ENCODE measurements around the gene MYOF.

MYOF gene

GRCh38 chr10:93408783-93409182 lies 73.4 kb downstream of the MYOF start:
- DNase-seq (ENCODE audit: low spot score in 2 of 2) (no peak), ATAC-seq (no peak)
- H3K9me3 Mint-ChIP-seq, result no peaks in the 10 kb centered on the region
- peaks cover 33% of the 10 kb centered on the region for H3K4me1 Mint-ChIP-seq
- H3K27ac Mint-ChIP-seq, result no peak overlapping the region
- H3K36me3 Mint-ChIP-seq, result no peaks in the 10 kb centered on the region
- H3K4me3 Mint-ChIP-seq, result no peak overlapping the region

- no peak for ATAC-seq
- DNase-seq (ENCODE audit: low spot score in 2 of 2), result no peak
- H3K27ac Mint-ChIP-seq, result no peak overlapping the region
- no peaks in the 10 kb centered on the region for H3K9me3 Mint-ChIP-seq
- peaks cover 10% of the 10 kb centered on the region for H3K4me1 Mint-ChIP-seq
- H3K36me3 Mint-ChIP-seq, result no peaks in the 10 kb centered on the region
- no peak overlapping the region for H3K4me3 Mint-ChIP-seq
Observed at GRCh38 chr10:93406364-93407145, 75.6 kb downstream of the MYOF start.

DNA sequence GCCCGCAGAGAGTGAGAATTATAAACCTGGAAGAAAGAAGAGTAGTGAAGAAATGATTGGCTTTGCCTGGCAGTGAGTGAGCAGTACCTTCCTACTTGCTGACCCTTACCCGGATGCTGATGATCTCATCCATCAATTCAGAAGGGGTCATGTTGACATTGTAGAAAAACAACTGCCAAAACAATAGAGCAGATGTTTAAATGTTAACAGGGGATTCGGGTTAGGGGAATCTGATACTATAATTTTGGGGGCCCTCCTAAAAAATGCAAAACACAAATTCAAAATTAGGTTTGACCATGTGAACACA lies 78.1 kb downstream of the MYOF start:
- no peaks in the 10 kb centered on the region for H3K9me3 Mint-ChIP-seq
- DNase-seq (ENCODE audit: low spot score in 2 of 2), result no peak
- H3K4me3 Mint-ChIP-seq, result no peak overlapping the region
- peaks cover under 1% of the 10 kb centered on the region for H3K4me1 Mint-ChIP-seq
- H3K36me3 Mint-ChIP-seq, result no peaks in the 10 kb centered on the region
- no peak overlapping the region for H3K27ac Mint-ChIP-seq
- no peak for ATAC-seq

DNA sequence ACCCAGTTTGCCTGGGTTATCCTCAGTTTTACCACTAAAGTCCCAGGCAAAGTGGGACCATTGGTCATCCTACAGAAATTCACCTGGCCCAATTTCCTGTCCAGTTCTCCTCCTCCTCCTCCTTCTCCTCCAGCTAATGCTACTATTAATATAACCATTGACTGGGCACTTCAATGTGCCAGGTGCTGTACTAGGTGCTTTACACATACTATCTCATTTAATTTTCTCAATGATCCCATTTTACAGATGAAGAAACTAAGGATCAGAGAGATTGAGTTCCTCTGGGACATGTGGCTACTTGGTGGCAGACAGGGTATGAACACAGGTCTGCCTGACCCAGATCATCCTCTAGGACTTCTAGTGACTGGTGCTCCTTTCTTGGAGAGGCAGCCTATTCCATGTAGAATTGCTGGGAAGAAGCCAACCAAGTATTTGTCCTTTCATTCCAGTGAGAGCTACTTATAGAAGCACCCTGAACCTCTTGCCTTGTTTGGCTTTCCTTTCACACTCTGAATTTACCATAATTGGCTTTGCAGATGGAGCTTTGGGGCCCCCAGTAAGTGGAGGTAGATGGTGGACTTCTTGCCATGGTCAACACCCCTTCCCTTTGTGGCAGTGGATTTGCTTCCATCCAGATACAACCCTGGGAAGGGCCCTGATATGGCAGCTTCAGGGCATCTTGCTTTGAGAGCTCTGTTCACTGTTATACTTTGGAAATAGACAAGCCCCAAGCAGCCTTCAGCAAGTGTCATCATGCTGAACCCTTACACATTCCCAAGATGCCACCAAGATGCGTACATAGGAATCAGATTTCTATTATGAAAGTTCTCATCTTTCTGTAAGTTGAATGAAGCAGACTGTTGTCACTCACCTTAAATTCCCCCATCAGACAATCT lies 78.7 kb downstream of the MYOF start:
- peaks cover 6% of the 10 kb centered on the region for H3K4me1 Mint-ChIP-seq
- no peak overlapping the region for H3K4me3 Mint-ChIP-seq
- peak overlapping the region; percentile 48 for H3K27ac Mint-ChIP-seq
- no peaks in the 10 kb centered on the region for H3K36me3 Mint-ChIP-seq
- H3K9me3 Mint-ChIP-seq, result no peaks in the 10 kb centered on the region
- DNase-seq (ENCODE audit: low spot score in 2 of 2) (no peak), ATAC-seq (no peak)

DNA sequence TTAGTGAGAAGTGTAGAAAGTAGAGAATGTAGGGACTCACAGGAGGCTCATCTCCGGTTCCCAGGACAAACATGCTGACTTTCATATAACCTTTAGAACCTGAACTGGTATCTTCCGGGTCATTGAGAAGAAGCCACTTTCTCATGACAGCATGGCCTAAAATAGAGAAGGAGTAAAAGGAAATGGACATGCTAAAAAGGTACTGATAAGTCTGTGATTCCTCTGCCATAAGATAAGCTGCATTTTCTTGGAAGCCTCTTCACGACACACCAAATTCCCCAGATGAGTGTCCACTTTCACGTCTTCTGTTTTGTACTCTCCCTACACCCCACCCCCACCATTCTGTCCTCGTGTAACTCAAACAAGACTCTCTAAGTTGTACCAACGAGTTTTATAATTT lies 79.9 kb downstream of the MYOF start:
- Mint-ChIP-seq H3K4me1 (peaks cover 13% of the 10 kb centered on the region), H3K36me3 (no peaks in the 10 kb centered on the region), H3K4me3 (no peak overlapping the region), H3K27ac (no peak overlapping the region), H3K9me3 (no peaks in the 10 kb centered on the region)
- ATAC-seq (no peak), DNase-seq (ENCODE audit: low spot score in 2 of 2) (no peak)

- Mint-ChIP-seq H3K9me3 (no peaks in the 10 kb centered on the region), H3K36me3 (peaks cover 6% of the 10 kb centered on the region), H3K27ac (peak overlapping the region; percentile 26), H3K4me3 (no peak overlapping the region), H3K4me1 (peaks cover 13% of the 10 kb centered on the region)
- peak; percentile 82 for ATAC-seq
- no peak for DNase-seq (ENCODE audit: low spot score in 2 of 2)
Observed at GRCh38 chr10:93398528-93398927, 83.6 kb downstream of the MYOF start.

- H3K4me3 Mint-ChIP-seq, result no peak overlapping the region
- H3K4me1 Mint-ChIP-seq, result peaks cover 13% of the 10 kb centered on the region
- no peak overlapping the region for H3K27ac Mint-ChIP-seq
- H3K9me3 Mint-ChIP-seq, result no peaks in the 10 kb centered on the region
- ATAC-seq, result no peak
- no peak for DNase-seq (ENCODE audit: low spot score in 2 of 2)
- peaks cover 6% of the 10 kb centered on the region for H3K36me3 Mint-ChIP-seq
Observed at GRCh38 chr10:93397020-93397419, 85.1 kb downstream of the MYOF start.

GRCh38 chr10:93393211-93393610 lies 88.9 kb downstream of the MYOF start:
- Mint-ChIP-seq H3K4me3 (no peak overlapping the region), H3K27ac (no peak overlapping the region), H3K9me3 (no peaks in the 10 kb centered on the region), H3K36me3 (peaks cover 6% of the 10 kb centered on the region), H3K4me1 (peaks cover 5% of the 10 kb centered on the region)
- ATAC-seq (no peak), DNase-seq (ENCODE audit: low spot score in 2 of 2) (no peak)

DNA sequence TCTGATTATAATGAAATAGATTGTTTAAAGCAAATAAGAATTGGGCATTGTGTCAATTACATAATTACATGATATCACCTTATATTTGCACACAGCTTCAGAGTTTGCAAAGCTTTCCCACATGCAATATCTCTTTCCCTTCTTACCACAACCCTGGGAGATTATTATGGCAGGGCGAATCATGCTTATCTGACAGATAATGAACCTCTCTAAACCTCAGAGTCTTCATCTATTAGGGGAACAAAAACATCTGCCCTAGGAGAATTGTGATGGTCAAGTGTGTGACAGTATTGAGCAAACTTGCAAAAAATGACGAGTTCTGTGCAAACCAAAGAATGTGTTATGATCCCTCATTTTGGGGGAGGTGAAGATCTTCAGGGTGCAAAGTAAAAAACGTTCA lies 90.0 kb downstream of the MYOF start:
- ATAC-seq, result no peak
- Mint-ChIP-seq H3K4me1 (peaks cover 8% of the 10 kb centered on the region), H3K9me3 (no peaks in the 10 kb centered on the region), H3K27ac (no peak overlapping the region), H3K36me3 (peaks cover 6% of the 10 kb centered on the region), H3K4me3 (no peak overlapping the region)
- DNase-seq (ENCODE audit: low spot score in 2 of 2), result no peak

GRCh38 chr10:93390306-93391090 lies 91.6 kb downstream of the MYOF start:
- H3K9me3 Mint-ChIP-seq, result no peaks in the 10 kb centered on the region
- H3K27ac Mint-ChIP-seq, result no peak overlapping the region
- no peak for ATAC-seq
- H3K36me3 Mint-ChIP-seq, result peaks cover 15% of the 10 kb centered on the region
- no peak for DNase-seq (ENCODE audit: low spot score in 2 of 2)
- no peak overlapping the region for H3K4me3 Mint-ChIP-seq
- peaks cover 19% of the 10 kb centered on the region for H3K4me1 Mint-ChIP-seq

DNA sequence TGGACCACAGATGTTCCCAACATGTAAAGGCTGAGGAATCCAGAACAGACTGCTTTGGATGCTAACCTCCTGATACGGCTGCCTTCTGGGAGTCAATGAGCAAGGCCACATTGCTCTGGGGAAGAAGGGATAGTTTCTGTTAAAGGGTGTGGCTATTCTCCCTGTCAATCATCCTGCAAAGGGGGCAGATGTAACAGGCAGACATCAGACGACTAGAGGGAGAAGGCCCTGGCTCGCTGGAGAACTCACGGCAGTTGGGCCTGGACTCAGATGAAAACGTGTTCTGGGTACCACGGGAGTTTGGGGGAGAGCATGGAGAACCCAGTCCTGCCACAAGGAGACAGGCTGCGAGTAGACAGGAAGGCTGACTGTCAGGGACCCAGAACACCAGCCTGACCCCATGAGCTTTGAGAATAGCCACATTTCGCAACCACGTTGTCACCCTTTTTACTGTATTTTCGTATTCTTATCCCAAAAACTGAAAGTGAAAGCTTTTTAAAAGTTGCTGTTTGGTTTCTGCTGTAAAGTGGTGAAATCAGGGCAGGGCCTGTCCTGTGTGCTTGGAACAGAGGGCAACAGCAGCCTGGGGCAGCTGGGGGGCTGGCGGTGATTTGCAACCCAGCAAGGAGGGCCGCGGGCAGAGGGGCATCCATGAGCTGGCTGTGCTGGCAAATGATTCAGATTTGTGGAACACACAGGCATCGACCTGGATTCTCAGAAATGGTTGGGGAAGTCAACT lies 95.3 kb downstream of the MYOF start:
- Mint-ChIP-seq H3K9me3 (no peaks in the 10 kb centered on the region), H3K36me3 (peaks cover 9% of the 10 kb centered on the region), H3K4me3 (peak overlapping the region; percentile 50), H3K4me1 (peaks cover 19% of the 10 kb centered on the region), H3K27ac (peak overlapping the region; percentile 91)
- peak in 1 of 2 donors; percentile 55 for DNase-seq (ENCODE audit: low spot score in 2 of 2)
- ATAC-seq, result peak; percentile 58

DNA sequence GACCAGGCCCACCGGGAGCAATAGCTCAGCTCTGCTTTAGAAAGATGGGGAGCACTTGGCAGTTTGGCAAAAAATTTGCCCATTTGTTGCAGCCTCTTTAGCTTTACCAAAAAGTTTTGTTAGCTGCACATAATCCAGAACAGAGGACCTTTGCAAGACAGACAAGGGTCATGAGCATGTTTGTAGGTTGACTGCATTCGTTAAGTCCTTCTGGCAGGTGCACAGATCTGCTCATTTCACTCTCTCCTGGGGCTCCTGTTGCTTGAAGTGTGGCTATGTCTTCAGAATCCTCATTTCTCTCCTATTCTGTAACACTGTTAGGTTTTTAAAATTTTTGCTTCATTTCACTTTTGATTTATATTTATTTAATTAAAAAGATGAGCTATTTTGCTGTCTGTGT lies 96.8 kb downstream of the MYOF start:
- Mint-ChIP-seq H3K9me3 (no peaks in the 10 kb centered on the region), H3K27ac (no peak overlapping the region), H3K4me3 (no peak overlapping the region), H3K4me1 (peaks cover 19% of the 10 kb centered on the region), H3K36me3 (peaks cover 9% of the 10 kb centered on the region)
- ATAC-seq (no peak), DNase-seq (ENCODE audit: low spot score in 2 of 2) (no peak)

- Mint-ChIP-seq H3K9me3 (no peaks in the 10 kb centered on the region), H3K4me3 (no peak overlapping the region), H3K36me3 (peaks cover 15% of the 10 kb centered on the region), H3K27ac (no peak overlapping the region), H3K4me1 (peaks cover 31% of the 10 kb centered on the region)
- ATAC-seq (no peak), DNase-seq (ENCODE audit: low spot score in 2 of 2) (no peak)
Observed at GRCh38 chr10:93384006-93384405, 98.1 kb downstream of the MYOF start.

DNA sequence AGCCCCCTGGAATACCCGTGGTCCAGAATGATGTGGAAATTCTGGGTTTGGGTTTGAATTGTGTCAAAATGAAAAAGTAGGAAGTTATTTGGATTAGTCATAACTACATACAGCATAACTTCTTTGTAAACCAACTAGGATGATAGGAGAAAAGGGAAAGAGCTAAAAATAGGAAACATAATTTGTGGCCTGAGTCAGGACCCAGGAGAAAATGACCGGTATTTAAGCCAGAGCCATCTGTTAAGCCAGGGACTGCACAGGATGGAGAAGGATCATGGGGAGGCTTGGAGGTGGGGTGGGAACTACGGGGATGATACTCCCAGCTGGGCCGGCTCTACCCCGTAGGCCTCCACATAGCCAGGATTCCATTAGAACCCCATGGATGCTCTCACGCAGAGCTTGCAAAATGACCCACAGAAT lies 98.6 kb downstream of the MYOF start:
- ATAC-seq (no peak), DNase-seq (ENCODE audit: low spot score in 2 of 2) (no peak)
- H3K27ac Mint-ChIP-seq, result no peak overlapping the region
- H3K4me1 Mint-ChIP-seq, result peaks cover 35% of the 10 kb centered on the region
- H3K4me3 Mint-ChIP-seq, result no peak overlapping the region
- H3K36me3 Mint-ChIP-seq, result peaks cover 15% of the 10 kb centered on the region
- no peaks in the 10 kb centered on the region for H3K9me3 Mint-ChIP-seq
